Astrocyte (in vitro differentiated cells and primary cell): ENCODE measurements around the gene NDUFA5. TPM values are rescaled to one million over a fixed set of nuclear protein-coding genes. Genes with fewer than 3 reads are reported as not detected.
"Not testable (repeated sequence)": the region's sequence is repeated elsewhere in the genome, so short reads cannot be mapped to it uniquely, and the experiment has no call there.

Experiments used
- DNase-seq: peaks from one replicate; pipeline ENCODE4 v3.0.0-alpha.2; 2010; ENCODE audit warnings: low read depth
- FAIRE-seq: peaks from 2 replicates; lab custom pipeline; 2011; peaks lifted over from hg19 to GRCh38; lab: Jason Lieb, UNC
- H2AFZ ChIP-seq: 2 replicates; pipeline ENCODE4 v1.6.0; 2012; ENCODE audit warnings: low read depth, low read length, inconsistent platforms
- H3K27ac ChIP-seq: 2 replicates; pipeline ENCODE4 v1.5.1; 2011; ENCODE audit warnings: low read depth, low read length, inconsistent platforms
- H3K27me3 ChIP-seq: 2 replicates; pipeline ENCODE4 v1.6.0; 2011; ENCODE audit warnings: low read length, inconsistent platforms; ENCODE audit not compliant: insufficient read depth
- H3K36me3 ChIP-seq: 2 replicates; pipeline ENCODE4 v1.5.1; 2011; ENCODE audit warnings: low read length, inconsistent platforms; ENCODE audit not compliant: insufficient read depth
- H3K4me1 ChIP-seq: 2 replicates; pipeline ENCODE4 v1.5.1; 2011; ENCODE audit warnings: low read length, inconsistent platforms; ENCODE audit not compliant: insufficient read depth
- H3K4me2 ChIP-seq: 2 replicates; pipeline ENCODE4 v1.6.0; 2012; ENCODE audit warnings: low read length, inconsistent platforms
- H3K4me3 ChIP-seq: 2 replicates; pipeline ENCODE4 v1.5.1; 2011; ENCODE audit warnings: low read depth, mild to moderate bottlenecking, low read length, inconsistent platforms; ENCODE audit not compliant: insufficient read depth
- H3K79me2 ChIP-seq: 2 replicates; pipeline ENCODE4 v1.6.0; 2012; ENCODE audit warnings: mild to moderate bottlenecking, low read length, inconsistent platforms; ENCODE audit not compliant: insufficient read depth
- H3K9ac ChIP-seq: 2 replicates; pipeline ENCODE4 v1.6.0; 2012; ENCODE audit warnings: mild to moderate bottlenecking, low read length, inconsistent platforms
- H3K9me3 ChIP-seq: 2 replicates; pipeline ENCODE4 v1.5.1; 2012; ENCODE audit warnings: low read depth, mild to moderate bottlenecking, low read length, inconsistent platforms; ENCODE audit not compliant: insufficient read depth
- H4K20me1 ChIP-seq: 2 replicates; pipeline ENCODE4 v1.6.0; 2012; ENCODE audit warnings: low read length, inconsistent platforms; ENCODE audit not compliant: insufficient read depth
- H3K27ac Mint-ChIP-seq: one replicate; pipeline ENCODE4 v1.8.0; 2021; ENCODE audit warnings: mild to moderate bottlenecking, mixed read lengths; ENCODE audit not compliant: unreplicated experiment
- H3K27me3 Mint-ChIP-seq: one replicate; pipeline ENCODE4 v1.8.0; 2021; ENCODE audit warnings: low read depth, mixed read lengths; ENCODE audit not compliant: unreplicated experiment
- H3K36me3 Mint-ChIP-seq: one replicate; pipeline ENCODE4 v1.8.0; 2021; ENCODE audit warnings: low read depth, mixed read lengths; ENCODE audit not compliant: unreplicated experiment
- H3K4me1 Mint-ChIP-seq: one replicate; pipeline ENCODE4 v1.8.0; 2021; ENCODE audit warnings: low read depth, mixed read lengths; ENCODE audit not compliant: unreplicated experiment
- H3K4me3 Mint-ChIP-seq: one replicate; pipeline ENCODE4 v1.8.0; 2021; ENCODE audit warnings: mild to moderate bottlenecking, moderate library complexity, mixed read lengths; ENCODE audit not compliant: unreplicated experiment
- H3K9me3 Mint-ChIP-seq: one replicate; pipeline ENCODE4 v1.8.0; 2021; ENCODE audit warnings: mild to moderate bottlenecking, mixed read lengths; ENCODE audit not compliant: unreplicated experiment
- CTCF ChIP-seq: IDR thresholded peaks from 2 replicates; pipeline ENCODE4 v1.5.1; 2011; ENCODE audit warnings: low read depth, mild to moderate bottlenecking, inconsistent platforms, low read length, moderate library complexity; ENCODE audit not compliant: insufficient read depth
- EZH2 ChIP-seq: IDR thresholded peaks from 2 replicates; pipeline ENCODE4 v1.6.1; 2012; ENCODE audit warnings: mild to moderate bottlenecking, low read length, inconsistent platforms; ENCODE audit not compliant: insufficient read depth
- total RNA-seq: library from RNA; stranded (reverse); gene quantifications from 2 replicates; pipeline ENCODE4 v1.2.1, GENCODE V29; 2021

NDUFA5 gene
- total RNA-seq, 1 donor from 2014 or later, result 48.9 TPM

- peaks cover 2% of the 10 kb centered on the region for H3K9me3 Mint-ChIP-seq
- Histone ChIP-seq H3K4me1 (no peaks in the 10 kb centered on the region), H3K79me2 (peaks cover 41% of the 10 kb centered on the region), H3K9ac (no peak overlapping the region), H3K27ac (no peak overlapping the region), H3K4me3 (no peak overlapping the region), H3K9me3 (no peaks in the 10 kb centered on the region), H2AFZ (no peak overlapping the region), H3K4me2 (no peak overlapping the region), H4K20me1 (no peaks in the 10 kb centered on the region), H3K36me3 (peaks cover 10% of the 10 kb centered on the region), H3K27me3 (no peaks in the 10 kb centered on the region)
- FAIRE-seq (no peak), DNase-seq (no peak)
- no peak overlapping the region for H3K4me3 Mint-ChIP-seq
- no peak overlapping the region for H3K27ac Mint-ChIP-seq
- no peaks in the 10 kb centered on the region for H3K27me3 Mint-ChIP-seq
- H3K36me3 Mint-ChIP-seq, result peaks cover 3% of the 10 kb centered on the region
- no peaks in the 10 kb centered on the region for H3K4me1 Mint-ChIP-seq
- no peak for TF ChIP-seq CTCF
- no peak for TF ChIP-seq EZH2
These were observed 5.0 kb downstream of the NDUFA5 start for GRCh38 chr7:123552641-123553040.

- H2AFZ ChIP-seq, H3K4me1 Mint-ChIP-seq, H3K4me1 ChIP-seq, H3K36me3 Mint-ChIP-seq, H3K9ac ChIP-seq, H3K27me3 Mint-ChIP-seq, H3K9me3 Mint-ChIP-seq, H4K20me1 ChIP-seq, H3K27me3 ChIP-seq, H3K9me3 ChIP-seq, H3K4me2 ChIP-seq, H3K27ac Mint-ChIP-seq, H3K4me3 ChIP-seq, H3K4me3 Mint-ChIP-seq, FAIRE-seq, DNase-seq, H3K27ac ChIP-seq: not testable (repeated sequence)
- Histone ChIP-seq H3K36me3 (peaks cover 10% of the 10 kb centered on the region), H3K79me2 (peaks cover 37% of the 10 kb centered on the region)
These were observed 5.5 kb downstream of the NDUFA5 start for GRCh38 chr7:123552134-123552533.

- Histone ChIP-seq H3K27me3 (no peaks in the 10 kb centered on the region), H2AFZ (no peak overlapping the region), H3K4me2 (no peak overlapping the region), H3K4me3 (no peak overlapping the region), H3K4me1 (no peaks in the 10 kb centered on the region), H3K79me2 (peaks cover 21% of the 10 kb centered on the region), H3K36me3 (peaks cover 12% of the 10 kb centered on the region), H3K9me3 (no peaks in the 10 kb centered on the region), H4K20me1 (no peaks in the 10 kb centered on the region), H3K27ac (no peak overlapping the region), H3K9ac (no peak overlapping the region)
- H3K27ac Mint-ChIP-seq, result no peak overlapping the region
- peak; percentile 29 for DNase-seq
- no peak overlapping the region for H3K4me3 Mint-ChIP-seq
- TF ChIP-seq CTCF (no peak), EZH2 (no peak)
- peaks cover 3% of the 10 kb centered on the region for H3K36me3 Mint-ChIP-seq
- FAIRE-seq, result no peak
- H3K9me3 Mint-ChIP-seq, result peaks cover 2% of the 10 kb centered on the region
- H3K27me3 Mint-ChIP-seq, result no peaks in the 10 kb centered on the region
- no peaks in the 10 kb centered on the region for H3K4me1 Mint-ChIP-seq
These were observed 9.2 kb downstream of the NDUFA5 start for GRCh38 chr7:123548406-123548805.
